Colonic mucosa (tissue), 4 donors: ENCODE data around the gene CA4. TPM values are rescaled to one million over a fixed set of nuclear protein-coding genes. Genes with fewer than 3 reads are reported as not detected.

Source experiments
- DNase-seq: peaks from one replicate; pipeline ENCODE4 v3.0.0-alpha.2; 2020
- H3K27ac ChIP-seq: fragments of 200-600 bp; one replicate; pipeline ENCODE4 v1.8.0; 2021
- H3K27me3 ChIP-seq: fragments of 200-600 bp; one replicate; pipeline ENCODE4 v1.8.0; 2021
- H3K36me3 ChIP-seq: fragments of 200-600 bp; one replicate; pipeline ENCODE4 v1.8.0; 2021
- H3K4me1 ChIP-seq: fragments of 200-600 bp; one replicate; pipeline ENCODE4 v1.8.0; 2021; ENCODE audit warnings: mild to moderate bottlenecking
- H3K4me3 ChIP-seq: fragments of 200-600 bp; one replicate; pipeline ENCODE4 v1.8.0; 2021
- H3K9ac ChIP-seq, 2 donors: one replicate each; pipeline ENCODE4 v1.7.0; 2013; ENCODE audit warnings: control low read depth in 2 of 2, low read depth in 2 of 2, low read length in 2 of 2
- H3K9me3 ChIP-seq: fragments of 200-600 bp; one replicate; pipeline ENCODE4 v1.8.0; 2021
- intact Hi-C: fragments of 100-400 bp; cut with DNase I; formaldehyde crosslinking; loops from one replicate; pipeline ENCODE4 v1.14.1; 2022
- total RNA-seq, 2 donors: library from RNA; stranded (reverse); fragmentation: NEBNext Ultra II Directional in 1 of 2; extraction: Animal tissue kit (Norgen Biotek cat#: 25700) in 1 of 2; gene quantifications; one replicate each; pipeline ENCODE4 v1.2.1, GENCODE V29; 2021
- TF ChIP-seq, protein P1 (sequence below): fragments of 200-600 bp; IDR thresholded peaks from one replicate; pipeline ENCODE4 v1.8.0; 2022; ENCODE audit warnings: antibody characterized with exemption, mild to moderate bottlenecking
- donor health status: healthy.
- donor health status: DM: no; HTN: no; CAD: no.
- donor health status: DM: no; HTN: no; CAD: no.

CA4 gene
- total RNA-seq, 2 donors from 2014 or later: 111 to 397 TPM

DNA sequence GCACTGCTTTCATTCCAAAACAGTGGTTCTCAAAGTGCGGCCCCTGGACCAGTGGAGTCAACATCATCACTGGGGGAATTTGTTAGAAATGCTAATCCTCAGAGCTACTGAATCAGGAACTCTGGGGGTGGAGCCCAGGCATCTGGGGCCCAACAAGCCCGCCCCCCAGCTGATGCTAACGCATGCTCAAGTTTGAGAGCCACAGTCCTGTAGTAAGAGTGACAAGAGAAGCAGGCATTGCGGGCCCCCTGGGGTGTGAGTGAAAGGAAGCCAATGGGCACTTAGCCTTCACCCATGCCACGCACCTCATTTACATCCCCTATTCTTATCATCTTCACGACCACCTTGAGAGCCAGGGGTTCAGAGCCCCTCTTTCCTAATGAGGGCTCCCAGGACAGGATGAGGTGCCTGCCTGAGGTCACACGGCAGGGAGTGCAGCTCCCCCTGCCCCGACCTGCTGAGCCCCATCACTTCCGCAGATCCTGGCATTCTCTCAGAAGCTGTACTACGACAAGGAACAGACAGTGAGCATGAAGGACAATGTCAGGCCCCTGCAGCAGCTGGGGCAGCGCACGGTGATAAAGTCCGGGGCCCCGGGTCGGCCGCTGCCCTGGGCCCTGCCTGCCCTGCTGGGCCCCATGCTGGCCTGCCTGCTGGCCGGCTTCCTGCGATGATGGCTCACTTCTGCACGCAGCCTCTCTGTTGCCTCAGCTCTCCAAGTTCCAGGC is 9.1 kb downstream of the CA4 start:
- intact Hi-C loops: no loop called here
- H3K9me3 ChIP-seq: no peaks in the 10 kb centered on the region
- DNase-seq: no peak
- H3K27ac ChIP-seq: no peak overlapping the region
- H3K36me3 ChIP-seq: no peaks in the 10 kb centered on the region
- TF ChIP-seq, protein P1, sequence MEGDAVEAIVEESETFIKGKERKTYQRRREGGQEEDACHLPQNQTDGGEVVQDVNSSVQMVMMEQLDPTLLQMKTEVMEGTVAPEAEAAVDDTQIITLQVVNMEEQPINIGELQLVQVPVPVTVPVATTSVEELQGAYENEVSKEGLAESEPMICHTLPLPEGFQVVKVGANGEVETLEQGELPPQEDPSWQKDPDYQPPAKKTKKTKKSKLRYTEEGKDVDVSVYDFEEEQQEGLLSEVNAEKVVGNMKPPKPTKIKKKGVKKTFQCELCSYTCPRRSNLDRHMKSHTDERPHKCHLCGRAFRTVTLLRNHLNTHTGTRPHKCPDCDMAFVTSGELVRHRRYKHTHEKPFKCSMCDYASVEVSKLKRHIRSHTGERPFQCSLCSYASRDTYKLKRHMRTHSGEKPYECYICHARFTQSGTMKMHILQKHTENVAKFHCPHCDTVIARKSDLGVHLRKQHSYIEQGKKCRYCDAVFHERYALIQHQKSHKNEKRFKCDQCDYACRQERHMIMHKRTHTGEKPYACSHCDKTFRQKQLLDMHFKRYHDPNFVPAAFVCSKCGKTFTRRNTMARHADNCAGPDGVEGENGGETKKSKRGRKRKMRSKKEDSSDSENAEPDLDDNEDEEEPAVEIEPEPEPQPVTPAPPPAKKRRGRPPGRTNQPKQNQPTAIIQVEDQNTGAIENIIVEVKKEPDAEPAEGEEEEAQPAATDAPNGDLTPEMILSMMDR: no peak
- H3K4me1 ChIP-seq: no peaks in the 10 kb centered on the region
- no peaks in the 10 kb centered on the region for H3K27me3 ChIP-seq
- no peak overlapping the region for H3K4me3 ChIP-seq
- H3K9ac ChIP-seq: no peak overlapping the region

- Histone ChIP-seq H3K27me3 (no peaks in the 10 kb centered on the region), H3K27ac (no peak overlapping the region), H3K4me1 (no peaks in the 10 kb centered on the region), H3K9me3 (no peaks in the 10 kb centered on the region), H3K4me3 (no peak overlapping the region), H3K9ac (no peak overlapping the region), H3K36me3 (no peaks in the 10 kb centered on the region)
- DNase-seq: no peak
- TF ChIP-seq, protein P1: no peak
- intact Hi-C loops: no loop called here
Measured at GRCh38 chr17:60159479-60159866, 9.7 kb downstream of the CA4 start.

- H3K4me3 ChIP-seq: no peak overlapping the region
- H3K36me3 ChIP-seq: no peaks in the 10 kb centered on the region
- no peaks in the 10 kb centered on the region for H3K27me3 ChIP-seq
- TF ChIP-seq, protein P1: no peak
- DNase-seq: no peak
- intact Hi-C loops: no loop called here
- peaks cover 10% of the 10 kb centered on the region for H3K4me1 ChIP-seq
- no peaks in the 10 kb centered on the region for H3K9me3 ChIP-seq
- no peak overlapping the region for H3K9ac ChIP-seq
- H3K27ac ChIP-seq: no peak overlapping the region
Measured at GRCh38 chr17:60160829-60161501, 11.2 kb downstream of the CA4 start.

DNA sequence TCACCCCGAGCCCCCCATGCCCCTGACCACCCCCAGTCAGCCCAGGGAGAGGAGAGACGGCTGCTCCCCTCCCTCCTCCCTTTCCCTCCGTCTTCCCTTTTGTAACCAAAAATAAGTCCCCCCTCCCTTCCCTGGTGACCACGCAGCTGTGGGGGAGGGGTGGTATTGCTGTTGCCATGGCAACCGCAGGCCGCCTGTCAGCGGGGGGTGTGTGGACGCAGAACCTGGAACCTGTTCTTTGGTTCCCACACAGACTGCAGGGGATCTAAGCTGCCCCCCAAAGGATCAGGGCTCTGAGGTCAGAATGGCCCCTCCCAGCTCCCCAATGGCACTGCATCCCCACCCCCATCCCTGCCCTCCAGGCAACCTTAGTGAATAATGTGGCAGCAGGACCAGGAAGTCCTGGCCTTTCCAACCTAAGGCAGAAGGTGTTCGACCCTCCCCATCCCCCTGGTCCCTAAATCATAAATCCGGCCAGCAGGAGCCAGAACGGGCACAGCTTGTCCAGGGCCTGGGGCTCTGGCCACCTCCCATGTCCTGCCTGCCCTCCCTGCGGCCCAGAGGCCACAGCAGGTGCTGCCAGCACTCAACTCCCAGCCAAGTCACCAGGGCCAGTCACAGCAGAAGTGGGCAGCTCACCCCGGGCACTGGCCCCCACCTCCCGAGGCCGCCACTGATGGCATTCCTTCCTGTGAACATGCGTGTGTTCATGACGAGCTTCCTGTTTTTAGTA is 12.0 kb downstream of the CA4 start:
- no peak overlapping the region for H3K27ac ChIP-seq
- H3K36me3 ChIP-seq: no peaks in the 10 kb centered on the region
- no peak for DNase-seq
- no peak overlapping the region for H3K9ac ChIP-seq
- H3K9me3 ChIP-seq: no peaks in the 10 kb centered on the region
- peaks cover 10% of the 10 kb centered on the region for H3K4me1 ChIP-seq
- no peak overlapping the region for H3K4me3 ChIP-seq
- H3K27me3 ChIP-seq: no peaks in the 10 kb centered on the region
- TF ChIP-seq, protein P1: no peak
- intact Hi-C loops: no loop called here

DNA sequence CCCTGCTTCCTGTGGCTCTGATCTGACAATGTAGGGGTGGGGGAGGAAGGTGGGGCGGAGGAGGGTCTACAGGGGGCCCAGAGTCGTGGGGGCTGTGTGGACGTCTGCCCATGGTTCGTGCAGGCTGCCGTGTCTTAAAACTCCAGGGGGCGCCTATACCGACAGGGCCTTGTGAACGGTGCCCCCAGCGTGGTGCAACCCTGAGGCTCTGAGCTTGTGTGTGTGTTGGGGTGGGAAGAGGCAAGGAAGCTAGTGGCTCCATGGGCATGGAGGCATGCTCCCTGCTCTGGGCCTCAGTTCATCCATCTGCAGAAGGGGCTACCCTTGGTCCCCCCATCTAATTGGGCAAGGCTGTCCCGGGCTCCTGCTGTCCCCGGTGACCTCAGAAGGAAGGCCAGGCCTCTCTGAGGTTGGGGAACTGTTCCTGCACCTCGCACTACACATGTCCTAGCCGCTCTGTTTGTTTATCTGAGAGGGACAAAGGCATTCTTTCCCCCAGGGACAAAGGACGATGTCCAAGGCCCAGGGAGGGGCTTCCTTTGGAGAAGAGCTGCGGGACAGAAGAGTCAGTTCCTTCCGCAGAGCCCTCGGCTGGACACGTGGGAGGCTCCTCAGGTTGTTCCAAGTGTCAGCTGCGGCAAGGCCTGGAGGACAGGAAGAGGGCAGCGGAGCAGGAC is 13.5 kb downstream of the CA4 start:
- H3K9ac ChIP-seq: no peak overlapping the region
- intact Hi-C loops: no loop called here
- no peak overlapping the region for H3K27ac ChIP-seq
- H3K4me3 ChIP-seq: no peak overlapping the region
- no peak for DNase-seq
- no peaks in the 10 kb centered on the region for H3K27me3 ChIP-seq
- TF ChIP-seq, protein P1: no peak
- H3K36me3 ChIP-seq: no peaks in the 10 kb centered on the region
- peaks cover 14% of the 10 kb centered on the region for H3K4me1 ChIP-seq
- no peaks in the 10 kb centered on the region for H3K9me3 ChIP-seq
